ENCODE measurements around the gene NLGN4X. TPM values are rescaled to one million over a fixed set of nuclear protein-coding genes. Genes with fewer than 3 reads are reported as not detected.

NLGN4X gene
- total RNA-seq, 1 donor from 2014 or later = 4.5 TPM

DNA sequence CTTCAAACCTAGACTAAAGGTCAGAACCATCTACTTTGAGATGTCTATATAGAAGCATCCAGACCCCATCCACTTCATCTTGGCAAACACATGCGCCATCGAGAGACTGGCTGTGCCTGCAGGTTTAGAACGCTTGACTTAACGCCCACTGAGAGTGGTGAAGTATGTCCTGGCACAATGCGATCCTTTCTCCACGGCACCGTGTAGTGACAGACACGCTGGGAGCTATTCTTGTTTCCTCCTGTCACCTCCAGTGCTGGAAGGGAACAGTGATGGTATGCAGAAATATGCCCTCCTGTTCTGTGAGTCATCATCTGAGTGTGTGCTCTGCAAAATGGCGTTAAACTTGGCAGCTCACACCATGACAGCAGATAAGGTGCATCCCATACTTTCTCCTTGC is 330.2 kb downstream of the NLGN4X start:
- no peaks in the 10 kb centered on the region for H3K4me1 ChIP-seq
- TF ChIP-seq, protein P1, sequence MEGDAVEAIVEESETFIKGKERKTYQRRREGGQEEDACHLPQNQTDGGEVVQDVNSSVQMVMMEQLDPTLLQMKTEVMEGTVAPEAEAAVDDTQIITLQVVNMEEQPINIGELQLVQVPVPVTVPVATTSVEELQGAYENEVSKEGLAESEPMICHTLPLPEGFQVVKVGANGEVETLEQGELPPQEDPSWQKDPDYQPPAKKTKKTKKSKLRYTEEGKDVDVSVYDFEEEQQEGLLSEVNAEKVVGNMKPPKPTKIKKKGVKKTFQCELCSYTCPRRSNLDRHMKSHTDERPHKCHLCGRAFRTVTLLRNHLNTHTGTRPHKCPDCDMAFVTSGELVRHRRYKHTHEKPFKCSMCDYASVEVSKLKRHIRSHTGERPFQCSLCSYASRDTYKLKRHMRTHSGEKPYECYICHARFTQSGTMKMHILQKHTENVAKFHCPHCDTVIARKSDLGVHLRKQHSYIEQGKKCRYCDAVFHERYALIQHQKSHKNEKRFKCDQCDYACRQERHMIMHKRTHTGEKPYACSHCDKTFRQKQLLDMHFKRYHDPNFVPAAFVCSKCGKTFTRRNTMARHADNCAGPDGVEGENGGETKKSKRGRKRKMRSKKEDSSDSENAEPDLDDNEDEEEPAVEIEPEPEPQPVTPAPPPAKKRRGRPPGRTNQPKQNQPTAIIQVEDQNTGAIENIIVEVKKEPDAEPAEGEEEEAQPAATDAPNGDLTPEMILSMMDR (IDR thresholded peaks at IDR 0.05; ENCODE audit: borderline replicate concordance) = no peak
- no peaks in the 10 kb centered on the region for H3K36me3 ChIP-seq
- H3K27ac ChIP-seq (replicated peaks) = no peak overlapping the region
- H3K9me3 ChIP-seq (replicated peaks) = no peaks in the 10 kb centered on the region
- H3K27me3 ChIP-seq (ENCODE audit: low read depth) = no peaks in the 10 kb centered on the region
- no peak for DNase-seq
- H3K4me3 ChIP-seq = no peak overlapping the region
- intact Hi-C loops (cut with micrococcal nuclease) = no loop called here

DNA sequence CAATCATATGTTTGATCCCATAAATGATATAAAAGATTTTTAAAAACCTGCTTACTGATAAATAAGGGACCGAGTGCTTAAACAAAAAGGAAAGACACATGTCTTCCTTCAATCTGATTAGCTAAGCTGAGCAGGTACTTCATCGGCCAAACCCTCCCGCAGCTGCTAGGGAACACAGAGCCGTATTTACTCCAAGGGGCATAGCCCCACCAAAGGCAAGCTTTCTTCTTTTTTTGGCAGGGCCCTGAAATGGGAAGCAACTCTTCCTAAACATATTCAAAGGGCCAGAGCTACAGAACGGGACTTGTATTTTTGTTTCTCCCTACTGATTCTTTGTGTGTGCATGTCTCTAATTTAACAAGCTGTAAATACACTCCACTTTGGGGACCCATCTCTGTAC is 337.3 kb downstream of the NLGN4X start:
- TF ChIP-seq, protein P1 (IDR thresholded peaks at IDR 0.05; ENCODE audit: borderline replicate concordance) = no peak

DNA sequence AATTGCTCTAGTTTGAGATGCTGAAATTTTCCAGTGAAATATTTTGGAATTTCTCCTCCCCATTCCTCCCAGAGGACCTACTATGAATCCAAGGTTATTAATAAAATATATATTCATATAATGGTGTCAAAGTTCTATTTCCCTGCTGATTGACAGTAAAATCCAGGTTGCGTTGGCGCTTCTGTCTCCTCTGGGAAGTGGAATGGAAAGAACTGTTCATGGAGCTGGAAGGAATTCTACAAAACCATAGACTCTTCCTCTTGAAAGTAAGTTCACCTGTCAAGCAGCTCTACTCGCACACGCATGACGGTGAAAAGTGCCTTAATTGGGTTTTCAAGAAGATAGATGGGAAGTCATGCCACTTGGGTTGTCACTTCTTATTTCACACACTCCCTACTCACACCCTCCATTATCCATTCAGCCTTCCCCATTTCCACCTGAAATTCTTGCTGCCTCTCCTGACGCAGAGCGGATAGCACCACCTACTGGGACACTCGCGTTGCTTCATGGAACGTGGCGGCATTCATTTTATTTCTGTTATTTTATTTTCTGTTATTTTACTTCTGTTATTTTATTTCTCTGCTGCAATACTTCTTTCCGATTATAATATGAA is 351.6 kb downstream of the NLGN4X start:
- no peak overlapping the region for H3K27ac ChIP-seq (replicated peaks)
- H3K27me3 ChIP-seq (ENCODE audit: low read depth) = no peaks in the 10 kb centered on the region
- no peaks in the 10 kb centered on the region for H3K36me3 ChIP-seq
- DNase-seq = peak; percentile 14
- H3K4me1 ChIP-seq = no peaks in the 10 kb centered on the region
- intact Hi-C loops (cut with micrococcal nuclease) = no loop called here
- H3K9me3 ChIP-seq (replicated peaks) = no peaks in the 10 kb centered on the region
- no peak overlapping the region for H3K4me3 ChIP-seq
- TF ChIP-seq, protein P1 (IDR thresholded peaks at IDR 0.05; ENCODE audit: borderline replicate concordance) = peak; percentile 41

More for the DNA sequence above, 337.3 kb downstream of the NLGN4X start:
- intact Hi-C loops (cut with micrococcal nuclease) = no loop called here
- DNase-seq = no peak
- Histone ChIP-seq H3K27ac (replicated peaks) (no peak overlapping the region), H3K4me1 (no peaks in the 10 kb centered on the region), H3K27me3 (ENCODE audit: low read depth) (no peaks in the 10 kb centered on the region), H3K36me3 (no peaks in the 10 kb centered on the region), H3K4me3 (no peak overlapping the region), H3K9me3 (replicated peaks) (no peaks in the 10 kb centered on the region)

DNA sequence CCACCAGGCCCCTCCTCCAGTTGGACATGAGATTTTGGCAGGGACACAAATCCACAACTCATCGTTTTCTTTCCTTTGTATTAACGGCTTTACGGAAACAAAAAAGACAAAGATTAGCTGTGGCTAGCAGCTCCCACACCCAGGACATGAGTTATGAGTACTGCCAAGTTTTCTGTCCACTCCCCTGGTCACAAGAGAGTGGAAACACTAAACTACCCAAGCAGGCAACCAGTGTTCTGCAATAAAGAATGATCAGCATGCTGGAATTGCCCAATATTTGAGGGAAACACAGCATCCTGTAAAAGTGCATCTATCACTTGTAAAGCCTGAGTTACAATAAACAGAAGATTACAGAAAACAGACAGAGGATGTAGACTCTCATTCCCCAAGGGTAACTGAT is 358.4 kb downstream of the NLGN4X start:
- Histone ChIP-seq H3K36me3 (no peaks in the 10 kb centered on the region), H3K27ac (replicated peaks) (no peak overlapping the region), H3K27me3 (ENCODE audit: low read depth) (no peaks in the 10 kb centered on the region), H3K4me3 (no peak overlapping the region), H3K9me3 (replicated peaks) (no peaks in the 10 kb centered on the region), H3K4me1 (no peaks in the 10 kb centered on the region)
- DNase-seq = no peak
- intact Hi-C loops (cut with micrococcal nuclease) = no loop called here
- TF ChIP-seq, protein P1 (IDR thresholded peaks at IDR 0.05; ENCODE audit: borderline replicate concordance) = no peak

DNA sequence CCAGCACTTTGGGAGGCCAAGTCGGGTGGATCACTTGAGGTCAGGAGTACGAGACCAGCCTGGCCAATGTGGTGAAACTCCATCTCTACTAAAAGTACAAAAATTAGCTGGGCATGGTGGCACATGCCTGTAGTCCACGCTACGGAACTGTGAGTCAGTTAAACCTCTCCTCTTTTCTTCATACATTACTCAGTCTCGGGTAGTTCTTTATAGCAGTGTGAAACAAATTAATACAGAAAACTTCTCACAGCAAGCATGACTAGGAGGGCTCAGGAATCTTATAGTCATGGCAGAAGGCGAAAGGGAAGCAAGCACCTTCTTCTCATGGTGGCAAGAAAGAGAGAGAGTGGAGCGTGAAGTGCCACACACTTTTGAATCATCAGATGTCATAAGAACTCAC is 358.9 kb downstream of the NLGN4X start:
- intact Hi-C loops (cut with micrococcal nuclease) = no loop called here
- Histone ChIP-seq H3K4me3 (no peak overlapping the region), H3K27ac (replicated peaks) (no peak overlapping the region), H3K9me3 (replicated peaks) (no peaks in the 10 kb centered on the region), H3K4me1 (no peaks in the 10 kb centered on the region), H3K36me3 (no peaks in the 10 kb centered on the region), H3K27me3 (ENCODE audit: low read depth) (no peaks in the 10 kb centered on the region)
- DNase-seq = no peak
- TF ChIP-seq, protein P1 (IDR thresholded peaks at IDR 0.05; ENCODE audit: borderline replicate concordance) = no peak
